Measurements from ENCODE around the gene TNNT2.

GRCh38 chr1:201345081-201345355, 32.5 kb downstream of the TNNT2 start:
- TF ChIP-seq CTCF (conservative IDR thresholded peaks at IDR 0.05; ENCODE audit: low read length), result no peak
- TF ChIP-seq EZH2phosphoT487 (IDR thresholded peaks at IDR 0.05; ENCODE audit: borderline replicate concordance, low read depth, low read length), result no peak
